ENCODE data around the gene TGFB1. TPM values are rescaled to one million over a fixed set of nuclear protein-coding genes. Genes with fewer than 3 reads are reported as not detected.

The TGFB1 gene
- total RNA-seq (2022; extraction: Qiagen RNA extraction; ENCODE audit: low read depth) = 110 to 153 TPM (median 149 TPM) in 5 replicates

DNA sequence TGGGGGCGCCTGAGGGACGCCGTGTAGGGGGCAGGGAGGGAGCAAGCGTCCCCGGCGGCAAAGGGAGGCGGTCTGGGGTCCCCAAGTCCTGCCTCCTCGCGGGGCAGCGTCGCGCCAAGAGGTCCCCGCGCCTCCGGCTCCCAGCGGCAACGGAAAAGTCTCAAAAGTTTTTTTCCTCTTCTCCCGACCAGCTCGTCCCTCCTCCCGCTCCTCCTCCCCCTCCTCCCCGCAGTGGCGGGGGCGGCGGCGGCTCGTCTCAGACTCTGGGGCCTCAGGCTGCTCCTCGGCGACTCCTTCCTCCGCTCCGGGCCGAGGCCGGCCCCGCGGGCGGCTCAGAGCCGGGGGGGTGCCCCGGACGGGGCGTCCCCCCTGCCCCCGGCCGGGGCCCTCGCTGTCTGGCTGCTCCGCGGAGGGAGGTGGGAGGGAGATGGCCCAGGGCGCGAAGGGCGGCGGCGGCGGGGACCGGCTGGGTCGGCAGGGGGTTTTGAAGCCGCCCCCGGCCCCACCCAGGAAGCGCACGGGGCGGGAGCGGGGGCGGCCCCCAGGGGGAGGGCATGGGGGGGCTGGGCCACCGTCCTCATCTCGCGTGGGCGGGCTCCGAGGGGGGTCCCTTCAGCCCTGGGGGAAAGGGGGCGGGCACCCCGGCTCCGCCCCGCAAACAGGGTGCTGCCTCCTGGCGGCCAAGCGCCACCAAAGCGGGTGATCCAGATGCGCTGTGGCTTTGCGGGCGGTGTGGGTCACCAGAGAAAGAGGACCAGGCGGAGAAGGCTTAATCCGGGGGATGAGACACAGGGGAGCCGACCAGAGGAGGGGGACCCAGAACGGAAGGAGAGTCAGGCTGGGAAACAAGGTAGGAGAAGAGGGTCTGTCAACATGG, at the start of gene TGFB1:
TSS of gene TGFB1 (minus strand) at position 457 of the 877 bp plus-strand sequence. CDS start 878 bp downstream, outside the sequence.

DNA sequence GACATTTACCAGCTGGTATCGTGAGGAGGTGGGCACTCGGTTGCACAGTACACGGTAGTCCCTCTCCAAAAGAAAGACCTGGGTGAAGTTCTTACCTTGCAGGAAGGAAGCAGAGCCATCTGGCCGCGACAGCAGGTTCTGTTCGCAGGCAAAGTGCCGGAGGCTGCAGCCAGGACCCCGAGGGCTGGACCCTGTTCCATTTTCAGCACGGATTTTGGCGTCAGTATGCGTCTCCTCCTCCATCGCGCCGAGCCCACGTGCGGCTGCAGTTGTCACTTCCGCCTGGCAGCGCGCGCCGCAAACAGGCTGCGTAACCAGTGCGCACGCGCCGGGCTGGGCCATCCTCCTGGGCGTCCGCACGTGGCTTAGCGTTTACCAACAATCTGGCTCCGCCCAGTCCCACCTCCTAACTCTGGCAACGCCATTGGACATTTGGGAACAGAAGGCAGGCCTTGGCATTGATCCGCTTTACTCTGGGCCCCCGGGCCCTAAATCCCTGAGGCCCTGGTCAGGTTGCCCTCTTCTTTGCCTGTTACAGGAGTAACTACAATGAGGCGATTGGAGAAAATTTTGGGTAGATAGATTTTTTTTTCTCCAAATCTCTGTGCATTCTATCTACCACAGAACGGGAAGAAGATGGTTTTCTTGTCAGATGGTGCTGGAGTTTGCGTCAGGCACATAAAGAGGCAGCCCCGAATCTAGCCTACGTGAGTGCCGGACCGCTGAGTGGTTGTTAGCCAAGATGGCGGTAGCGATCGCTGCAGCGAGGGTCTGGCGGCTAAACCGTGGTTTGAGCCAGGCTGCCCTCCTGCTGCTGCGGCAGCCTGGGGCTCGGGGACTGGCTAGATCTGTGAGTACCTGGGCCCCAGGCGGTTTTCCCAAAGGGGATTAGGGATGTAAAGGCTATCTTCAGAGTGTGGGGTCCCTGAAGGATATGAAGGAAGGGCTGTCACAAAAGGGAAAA, 43.6 kb upstream of the TGFB1 start, which contains the start of the genes BCKDHA and EXOSC5:
TSS of gene BCKDHA (plus strand) at position 733 of the 964 bp plus-strand sequence. CDS start at position 743, 10 bp downstream.
TSS of gene EXOSC5 (minus strand) at position 274 of the 964 bp plus-strand sequence. CDS start at position 243, 31 bp downstream.

DNA sequence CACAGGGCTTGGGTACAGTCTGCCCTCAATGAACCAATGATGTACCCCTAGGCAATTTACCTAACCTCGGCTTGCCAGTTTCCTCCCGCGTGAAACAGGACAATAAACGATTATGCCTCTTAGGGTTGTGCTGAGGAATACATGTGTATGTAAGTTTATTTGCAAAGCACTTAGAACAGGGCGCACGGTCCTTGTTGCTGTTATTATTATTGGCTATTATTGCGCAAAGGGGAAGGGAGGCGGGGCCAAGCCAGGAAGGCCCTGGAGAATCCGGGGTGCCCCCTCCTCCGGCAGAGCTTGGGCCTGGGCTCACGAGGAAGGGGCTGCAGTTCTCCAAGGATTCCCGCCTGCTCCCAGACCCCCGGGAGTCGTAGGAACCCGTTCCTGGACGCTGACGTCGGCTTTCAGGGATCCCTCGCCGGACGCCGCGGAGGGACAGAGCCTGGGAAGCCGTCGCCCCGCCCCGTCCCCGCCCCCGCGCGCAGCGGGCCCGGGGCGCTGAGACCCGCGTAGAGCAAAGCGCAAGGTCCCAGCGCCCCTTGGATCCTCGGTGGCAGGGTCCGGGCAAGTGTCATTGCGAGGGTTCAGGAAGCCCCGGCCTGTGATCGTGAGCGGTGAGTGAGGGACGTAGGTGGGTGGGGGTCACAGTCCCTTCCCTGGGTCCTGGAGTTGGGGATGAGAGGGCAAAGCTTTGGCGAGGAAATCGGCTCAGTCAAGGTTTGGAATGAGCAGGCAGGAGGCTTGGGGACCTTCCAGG, 22.7 kb upstream of the TGFB1 start, which contains the start of gene TMEM91:
TSS of gene TMEM91 (plus strand) at position 293 of the 757 bp plus-strand sequence. CDS start 1,777 bp downstream, outside the sequence.

DNA sequence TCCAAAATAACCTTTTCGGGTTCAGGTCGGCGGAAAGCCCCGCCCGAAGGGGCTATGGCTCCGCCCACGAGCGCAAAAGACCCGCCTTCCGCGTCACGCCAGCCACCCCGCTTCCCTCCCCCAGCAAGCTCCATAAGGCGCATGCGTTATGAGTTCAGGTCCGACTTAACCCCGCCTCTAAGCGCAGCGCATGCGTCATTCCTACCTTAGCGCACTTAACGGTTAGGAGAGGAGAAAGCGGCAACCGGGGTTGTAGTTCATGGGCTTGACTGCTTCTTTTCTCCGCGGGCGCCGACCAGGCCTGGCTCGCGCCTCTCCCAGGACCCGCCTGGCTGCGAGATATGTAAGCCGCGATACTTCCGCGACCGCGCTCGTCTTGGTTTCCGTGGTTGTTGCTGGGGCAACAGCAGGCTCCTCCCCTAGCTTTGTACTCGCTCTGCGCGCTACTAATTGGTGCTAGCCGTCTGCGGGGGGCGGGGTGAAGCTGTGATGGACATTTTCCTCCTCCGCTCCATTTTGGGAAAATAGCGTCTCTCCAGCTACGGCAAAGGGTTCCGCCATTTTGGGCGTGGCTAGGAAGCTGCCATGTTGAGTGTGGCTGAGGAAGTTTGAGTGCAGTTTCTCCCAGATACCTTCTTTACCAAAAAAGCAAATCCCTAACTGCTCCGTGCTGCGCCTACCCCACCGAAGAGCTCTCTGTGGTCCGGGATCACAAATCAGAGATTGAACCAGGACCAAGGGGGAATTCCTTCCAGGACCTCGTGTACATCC, 10.2 kb upstream of the TGFB1 start, which contains the start of gene B9D2:
TSS of gene B9D2 (minus strand) at position 397 of the 771 bp plus-strand sequence. CDS start 630 bp downstream, outside the sequence.

DNA sequence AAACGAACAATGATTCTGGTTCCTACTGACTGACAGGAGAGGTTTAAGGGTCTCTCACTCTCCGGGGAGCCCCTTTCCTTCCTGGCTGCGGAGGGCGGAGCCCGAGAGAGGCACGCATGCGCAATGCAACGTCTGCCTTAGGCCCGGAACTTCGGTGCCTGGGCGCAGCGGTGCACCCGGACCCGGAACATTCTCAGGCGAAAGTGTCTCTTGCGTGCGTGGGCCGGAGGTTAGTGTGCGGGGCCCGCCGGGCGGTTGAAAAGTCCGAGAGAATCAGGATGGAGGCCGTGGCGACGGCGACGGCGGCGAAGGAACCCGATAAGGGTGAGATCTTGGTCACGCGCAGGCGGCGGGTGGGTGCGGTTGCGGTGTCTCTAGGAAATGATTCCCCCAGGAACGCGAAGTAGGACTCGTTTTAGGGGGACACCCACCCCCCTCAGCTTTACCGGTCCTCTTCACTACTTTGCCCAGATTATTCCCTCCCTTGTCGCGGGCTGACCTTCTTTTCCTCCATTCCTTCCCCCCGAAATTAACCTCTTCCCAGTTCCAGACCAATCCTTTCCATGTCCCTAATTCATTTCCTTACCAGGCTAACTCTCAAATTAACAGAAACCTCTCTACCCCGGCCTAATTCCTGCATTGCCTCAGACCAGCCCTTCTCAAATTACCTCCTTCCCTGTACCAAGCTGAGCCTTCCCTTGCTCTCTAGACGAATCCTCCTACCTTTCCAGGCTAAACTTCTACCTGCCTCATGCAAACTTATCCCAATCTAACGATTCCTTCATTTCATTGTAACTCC, 43.5 kb downstream of the TGFB1 start, which contains the start of gene CCDC97:
TSS of gene CCDC97 (plus strand) at position 140 of the 799 bp plus-strand sequence. CDS start at position 279, 139 bp downstream.

Other genes with a start within 250 kb of the TGFB1 start
- gene CYP2F1, start 239.5 kb downstream of the TGFB1 start, total RNA-seq (2022; extraction: Qiagen RNA extraction; ENCODE audit: low read depth) = not detected in 5 replicates
- gene CYP2S1, start 160.7 kb downstream of the TGFB1 start, total RNA-seq (2022; extraction: Qiagen RNA extraction; ENCODE audit: low read depth) = 16.4 to 27.1 TPM (median 24.1 TPM) in 5 replicates
- gene AXL, start 134.7 kb downstream of the TGFB1 start, total RNA-seq (2022; extraction: Qiagen RNA extraction; ENCODE audit: low read depth) = 97.4 to 134 TPM (median 119 TPM) in 5 replicates
- gene HNRNPUL1, start 89.5 kb downstream of the TGFB1 start, total RNA-seq (2022; extraction: Qiagen RNA extraction; ENCODE audit: low read depth) = 302 to 342 TPM (median 315 TPM) in 5 replicates
- gene CCDC97, start 43.8 kb downstream of the TGFB1 start, total RNA-seq (2022; extraction: Qiagen RNA extraction; ENCODE audit: low read depth) = 27.6 to 48.1 TPM (median 43.8 TPM) in 5 replicates
- gene B9D2, start 10.2 kb upstream of the TGFB1 start, total RNA-seq (2022; extraction: Qiagen RNA extraction; ENCODE audit: low read depth) = 22.7 to 35.3 TPM (median 29.5 TPM) in 5 replicates
- gene TMEM91, start 22.6 kb upstream of the TGFB1 start, total RNA-seq (2022; extraction: Qiagen RNA extraction; ENCODE audit: low read depth) = 2.5 to 5.4 TPM (median 4.8 TPM) in 5 replicates
- gene EXOSC5, start 43.4 kb upstream of the TGFB1 start, total RNA-seq (2022; extraction: Qiagen RNA extraction; ENCODE audit: low read depth) = 64.5 to 99.5 TPM (median 88.6 TPM) in 5 replicates
- gene BCKDHA, start 43.9 kb upstream of the TGFB1 start, total RNA-seq (2022; extraction: Qiagen RNA extraction; ENCODE audit: low read depth) = 36.9 to 45.2 TPM (median 40.6 TPM) in 5 replicates
- 0.08 to 0.14 TPM (median 0.12 TPM) in 3 of 5 replicates, not detected in the others for gene B3GNT8, start 73.5 kb upstream of the TGFB1 start, total RNA-seq (2022; extraction: Qiagen RNA extraction; ENCODE audit: low read depth)
- gene DMAC2, start 86.0 kb upstream of the TGFB1 start, total RNA-seq (2022; extraction: Qiagen RNA extraction; ENCODE audit: low read depth) = 103 to 114 TPM (median 109 TPM) in 5 replicates
- gene ERICH4, start 89.2 kb upstream of the TGFB1 start, total RNA-seq (2022; extraction: Qiagen RNA extraction; ENCODE audit: low read depth) = not detected in 5 replicates
- gene CEACAM21, start 222.2 kb upstream of the TGFB1 start, total RNA-seq (2022; extraction: Qiagen RNA extraction; ENCODE audit: low read depth) = not detected in 5 replicates